NOMO-1 treated with dmso at 0.1 percent for 144 hours (cell line): ENCODE data around the gene ARMC5.
"Not testable (repeated sequence)": the region's sequence is repeated elsewhere in the genome, so short reads cannot be mapped to it uniquely, and the experiment has no call there.

ENCODE experiments used
- DNase-seq: peaks from one replicate; lab custom pipeline; 2025; ENCODE audit not compliant: unreplicated experiment; lab: John Stamatoyannopoulos, UW

Gene ARMC5, protein sequence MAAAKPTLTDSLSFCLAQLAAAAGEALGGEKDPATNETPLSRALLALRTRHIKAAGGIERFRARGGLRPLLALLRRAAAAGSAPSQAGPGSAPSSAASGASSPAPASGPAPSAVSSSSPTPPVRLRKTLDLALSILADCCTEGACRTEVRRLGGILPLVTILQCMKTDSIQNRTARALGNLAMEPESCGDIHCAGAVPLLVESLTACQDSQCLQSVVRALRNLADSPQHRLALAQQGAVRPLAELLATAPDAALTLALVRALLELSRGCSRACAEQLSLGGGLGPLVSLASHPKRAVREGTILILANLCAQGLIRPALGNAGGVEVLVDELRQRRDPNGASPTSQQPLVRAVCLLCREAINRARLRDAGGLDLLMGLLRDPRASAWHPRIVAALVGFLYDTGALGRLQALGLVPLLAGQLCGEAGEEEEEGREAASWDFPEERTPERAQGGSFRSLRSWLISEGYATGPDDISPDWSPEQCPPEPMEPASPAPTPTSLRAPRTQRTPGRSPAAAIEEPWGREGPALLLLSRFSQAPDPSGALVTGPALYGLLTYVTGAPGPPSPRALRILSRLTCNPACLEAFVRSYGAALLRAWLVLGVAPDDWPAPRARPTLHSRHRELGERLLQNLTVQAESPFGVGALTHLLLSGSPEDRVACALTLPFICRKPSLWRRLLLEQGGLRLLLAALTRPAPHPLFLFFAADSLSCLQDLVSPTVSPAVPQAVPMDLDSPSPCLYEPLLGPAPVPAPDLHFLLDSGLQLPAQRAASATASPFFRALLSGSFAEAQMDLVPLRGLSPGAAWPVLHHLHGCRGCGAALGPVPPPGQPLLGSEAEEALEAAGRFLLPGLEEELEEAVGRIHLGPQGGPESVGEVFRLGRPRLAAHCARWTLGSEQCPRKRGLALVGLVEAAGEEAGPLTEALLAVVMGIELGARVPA

DNA sequence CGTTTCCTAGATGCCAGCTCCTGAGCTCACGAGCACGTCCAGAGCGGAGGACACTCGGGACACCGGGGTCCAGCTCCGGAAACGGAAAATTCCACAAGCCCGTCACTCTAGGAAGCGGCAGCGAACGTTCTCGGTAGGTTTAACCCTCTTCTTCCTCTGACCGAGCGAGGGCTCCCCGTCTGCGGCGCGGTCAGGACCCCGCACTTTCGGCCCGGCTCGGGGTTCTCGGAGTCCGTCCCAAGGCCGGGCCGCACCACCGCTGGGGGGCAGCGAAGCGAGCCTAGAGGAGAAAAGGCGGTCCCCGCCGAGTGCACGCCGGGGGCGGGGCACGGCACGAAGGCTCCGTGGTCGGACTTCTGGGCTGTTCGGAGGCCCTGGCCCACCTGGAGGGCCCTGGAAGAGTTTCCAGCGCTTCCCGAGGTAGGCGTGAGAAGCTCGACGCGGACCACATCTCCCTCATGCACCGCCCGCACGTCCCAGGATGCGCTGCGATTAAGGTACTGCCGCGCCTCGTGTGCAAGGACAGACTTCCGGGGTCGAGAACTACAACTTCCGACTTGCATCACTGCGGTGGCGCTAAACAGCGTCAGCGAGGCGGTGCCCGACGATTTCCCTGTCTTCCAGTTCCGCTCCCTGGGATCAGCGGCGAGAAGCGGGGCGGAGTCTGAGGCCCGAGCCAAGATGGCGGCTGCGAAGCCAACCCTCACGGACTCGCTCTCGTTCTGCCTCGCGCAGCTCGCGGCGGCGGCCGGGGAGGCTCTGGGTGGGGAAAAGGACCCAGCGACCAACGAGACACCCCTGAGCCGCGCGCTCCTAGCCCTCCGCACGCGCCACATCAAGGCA is at the start of gene ARMC5:
TSS of gene ARMC5 (plus strand) at position 658 of the 843 bp plus-strand sequence. CDS start at position 682, 24 bp downstream.
- peak; percentile 98 for DNase-seq

DNA sequence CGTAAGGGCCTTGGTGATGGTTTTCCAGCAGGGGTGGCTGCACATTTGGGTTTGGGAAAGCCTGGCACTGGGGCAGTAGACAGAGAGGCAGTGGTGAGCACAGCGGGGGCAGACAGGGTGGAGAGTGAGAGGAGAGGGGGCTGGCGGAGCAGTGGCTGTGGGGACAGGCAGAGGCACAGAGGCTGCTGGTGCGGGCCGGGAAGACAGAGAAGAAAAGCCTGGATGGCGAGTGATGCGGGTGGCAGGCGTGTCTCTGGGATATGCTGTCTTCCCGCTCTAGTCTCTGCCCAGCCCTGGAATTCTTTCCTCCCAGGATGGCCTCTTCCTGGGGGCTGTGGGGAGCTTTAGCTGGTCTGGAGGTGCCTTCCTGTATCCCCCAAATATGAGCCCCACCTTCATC is 49.2 kb upstream of the ARMC5 start:
- DNase-seq: no peak

DNA sequence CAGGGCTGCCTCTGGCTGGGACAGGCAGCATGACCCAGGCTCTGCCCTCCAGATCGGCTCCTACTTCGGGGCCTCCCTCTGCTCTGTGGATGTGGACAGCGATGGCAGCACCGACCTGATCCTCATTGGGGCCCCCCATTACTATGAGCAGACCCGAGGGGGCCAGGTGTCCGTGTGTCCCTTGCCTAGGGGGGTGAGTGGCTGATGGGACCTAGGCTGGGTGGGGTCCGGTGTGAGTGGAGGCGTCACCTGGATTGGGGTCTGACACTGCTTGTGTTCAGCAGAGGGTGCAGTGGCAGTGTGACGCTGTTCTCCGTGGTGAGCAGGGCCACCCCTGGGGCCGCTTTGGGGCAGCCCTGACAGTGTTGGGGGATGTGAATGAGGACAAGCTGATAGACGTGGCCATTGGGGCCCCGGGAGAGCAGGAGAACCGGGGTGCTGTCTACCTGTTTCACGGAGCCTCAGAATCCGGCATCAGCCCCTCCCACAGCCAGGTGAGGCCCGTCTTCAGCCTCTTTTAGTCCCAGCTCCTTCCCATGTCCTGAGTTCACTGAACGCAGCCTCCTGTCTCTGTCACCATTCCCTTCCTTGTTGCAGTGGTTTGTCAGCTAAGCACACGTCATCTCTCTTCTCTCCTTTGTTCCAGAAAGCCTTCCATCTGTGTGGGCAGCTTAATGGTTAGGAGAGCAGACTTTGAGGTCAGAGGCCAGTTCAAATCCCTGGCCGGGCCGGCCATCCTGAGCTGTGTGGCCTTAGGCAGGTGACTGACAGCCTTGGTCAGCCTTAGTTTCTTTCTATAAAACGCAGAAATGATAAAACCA is 48.1 kb upstream of the ARMC5 start:
- DNase-seq: no peak

DNA sequence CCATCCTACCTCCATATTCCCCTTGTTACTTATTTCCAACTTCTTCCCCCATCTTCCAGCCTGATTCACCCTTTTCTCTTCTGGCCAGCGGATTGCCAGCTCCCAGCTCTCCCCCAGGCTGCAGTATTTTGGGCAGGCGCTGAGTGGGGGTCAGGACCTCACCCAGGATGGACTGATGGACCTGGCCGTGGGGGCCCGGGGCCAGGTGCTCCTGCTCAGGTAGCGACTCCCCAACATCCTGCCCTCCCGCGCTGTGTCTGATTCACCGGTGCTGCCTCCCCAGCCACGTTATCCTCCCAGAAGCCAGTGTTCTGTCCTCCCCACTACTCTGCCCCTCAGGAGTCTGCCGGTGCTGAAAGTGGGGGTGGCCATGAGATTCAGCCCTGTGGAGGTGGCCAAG is 46.6 kb upstream of the ARMC5 start:
- no peak for DNase-seq

DNA sequence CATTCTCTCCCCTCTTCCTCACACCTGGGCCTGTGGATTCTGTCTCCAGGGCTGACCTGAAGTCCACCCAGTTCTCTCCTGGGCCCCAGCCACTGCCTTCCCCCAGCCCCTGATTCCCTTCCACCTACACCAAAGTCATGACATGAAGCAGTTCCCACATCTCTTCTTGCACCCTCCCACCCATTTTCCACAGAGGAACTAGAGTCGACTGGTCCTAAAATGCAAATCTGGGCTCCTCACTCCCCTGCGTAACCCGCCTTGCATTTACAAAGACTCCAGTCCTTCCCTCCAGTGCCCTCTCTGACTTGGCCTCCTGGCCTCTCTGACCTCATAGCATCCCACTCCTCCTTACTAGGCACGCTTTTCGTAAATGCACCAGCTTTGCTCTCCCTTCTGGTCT is 45.9 kb upstream of the ARMC5 start:
- DNase-seq: no peak

DNA sequence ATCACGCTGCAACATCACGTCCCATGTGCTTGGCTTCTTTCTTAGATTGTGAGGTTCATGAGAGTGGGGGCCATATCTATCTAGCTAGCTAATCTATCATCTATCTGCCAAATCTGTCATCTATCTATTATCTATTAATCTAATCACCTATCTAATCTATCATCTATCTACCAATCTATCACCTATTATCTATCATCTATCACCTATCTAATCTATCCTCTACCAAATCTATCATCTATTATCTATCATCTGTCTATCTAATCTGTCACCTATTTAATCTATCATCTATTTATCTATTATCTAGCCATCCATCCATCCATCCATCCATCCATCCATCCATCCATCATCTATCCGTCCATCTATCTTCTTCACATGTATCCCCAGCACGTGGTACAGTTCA is 45.4 kb upstream of the ARMC5 start:
- DNase-seq: no peak

DNA sequence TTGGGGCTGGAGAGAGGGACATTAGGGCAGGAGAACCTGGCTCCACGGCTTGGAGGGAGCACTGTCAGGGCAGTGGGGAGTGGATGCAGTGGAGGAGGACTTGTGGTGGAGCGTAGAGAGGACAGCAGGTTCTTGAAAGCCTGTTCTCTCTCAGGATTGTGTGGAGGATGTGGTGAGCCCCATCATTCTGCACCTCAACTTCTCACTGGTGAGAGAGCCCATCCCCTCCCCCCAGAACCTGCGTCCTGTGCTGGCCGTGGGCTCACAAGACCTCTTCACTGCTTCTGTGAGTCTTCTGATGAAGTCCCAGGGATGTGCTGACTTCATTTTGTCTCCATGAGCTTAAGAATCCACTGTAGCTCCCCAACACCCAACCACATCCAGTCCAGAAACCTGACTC is 44.6 kb upstream of the ARMC5 start:
- DNase-seq: no peak

DNA sequence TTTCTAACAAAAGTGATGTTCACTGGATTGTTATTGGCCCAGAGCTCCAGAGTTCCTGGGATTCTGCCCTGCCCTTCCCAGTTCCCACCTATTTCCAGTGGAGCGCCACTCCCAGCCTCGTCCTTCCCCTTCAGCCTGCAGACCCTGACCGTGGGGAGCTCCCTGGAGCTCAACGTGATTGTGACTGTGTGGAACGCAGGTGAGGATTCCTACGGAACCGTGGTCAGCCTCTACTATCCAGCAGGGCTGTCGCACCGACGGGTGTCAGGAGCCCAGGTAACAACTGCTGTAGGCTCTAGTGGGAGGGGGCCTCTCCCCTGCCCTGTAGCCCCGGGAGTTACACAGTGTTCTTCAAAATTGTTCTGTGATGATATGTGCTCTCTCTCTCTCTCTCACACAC is 42.9 kb upstream of the ARMC5 start:
- no peak for DNase-seq

DNA sequence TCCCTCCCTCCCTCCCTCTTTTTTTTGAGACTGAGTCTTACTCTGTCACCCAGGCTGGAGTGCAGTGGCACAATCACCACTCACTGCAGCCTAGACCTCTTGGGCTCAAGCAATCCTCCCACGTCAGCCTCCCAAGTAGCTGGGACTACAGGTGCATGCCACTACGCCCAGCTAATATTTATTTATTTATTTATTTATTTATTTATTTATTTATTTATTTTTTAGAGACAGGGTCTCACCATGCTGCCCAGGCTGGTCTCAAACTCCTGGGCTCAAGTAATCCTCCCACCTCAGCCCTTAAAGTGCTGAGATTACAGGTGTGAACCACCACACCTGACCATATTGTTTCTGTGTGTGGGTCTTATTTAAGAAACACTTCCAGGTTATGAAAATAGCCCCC is 42.3 kb upstream of the ARMC5 start:
- DNase-seq: not testable (repeated sequence)

DNA sequence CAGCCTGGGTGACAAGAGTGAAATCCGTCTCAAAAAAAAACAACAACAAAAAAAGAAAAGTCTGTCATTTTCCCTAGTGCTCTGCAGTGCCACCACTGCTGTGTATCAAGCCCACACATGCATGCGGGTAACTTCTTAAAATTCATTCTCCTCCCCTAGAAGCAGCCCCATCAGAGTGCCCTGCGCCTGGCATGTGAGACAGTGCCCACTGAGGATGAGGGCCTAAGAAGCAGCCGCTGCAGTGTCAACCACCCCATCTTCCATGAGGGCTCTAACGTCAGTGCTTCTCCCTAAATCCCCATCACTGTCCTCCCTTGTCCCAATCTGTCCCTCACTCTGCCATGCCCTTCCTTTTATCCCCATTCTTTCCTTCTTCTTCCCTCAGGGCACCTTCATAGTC is 41.4 kb upstream of the ARMC5 start:
- no peak for DNase-seq

DNA sequence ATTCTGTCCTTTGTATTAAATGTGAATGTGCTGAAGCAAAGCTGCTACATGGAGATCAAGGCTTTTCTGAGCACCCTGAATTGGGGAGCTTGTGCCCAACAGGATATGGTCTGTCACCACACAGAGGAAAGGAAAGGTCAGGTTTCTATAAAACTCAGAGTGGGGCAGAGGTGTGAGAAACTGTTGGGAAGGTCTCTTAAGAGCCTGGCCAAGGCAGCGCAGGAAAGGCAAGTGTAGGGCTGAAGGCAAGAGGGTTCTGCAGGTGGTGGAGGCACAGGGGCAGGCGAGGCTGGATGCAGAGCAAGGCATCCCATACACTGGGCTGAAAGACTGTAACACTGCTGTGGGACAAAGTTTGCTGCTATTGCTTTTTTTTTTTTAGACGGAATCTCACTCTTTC is 39.3 kb upstream of the ARMC5 start:
- no peak for DNase-seq

DNA sequence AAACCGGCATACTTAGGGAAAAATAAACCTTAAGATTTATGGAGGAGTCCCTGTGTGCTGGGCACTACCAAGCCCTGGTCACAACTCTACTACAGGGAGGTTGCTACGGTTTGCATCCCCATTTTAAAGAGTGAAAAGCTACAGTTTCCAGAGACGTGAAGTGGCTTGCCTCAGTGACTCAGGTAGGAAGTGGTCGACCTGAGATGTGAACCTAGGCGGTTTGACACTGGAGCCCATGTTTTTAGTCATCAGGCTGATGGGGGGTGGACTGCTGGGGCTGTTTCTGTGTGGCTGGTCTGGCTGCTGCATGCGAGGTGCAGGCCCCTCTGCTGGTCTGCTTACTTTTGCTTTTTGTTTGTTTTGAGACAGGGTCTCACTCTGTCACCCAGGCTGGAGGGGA is 37.7 kb upstream of the ARMC5 start:
- DNase-seq: no peak

DNA sequence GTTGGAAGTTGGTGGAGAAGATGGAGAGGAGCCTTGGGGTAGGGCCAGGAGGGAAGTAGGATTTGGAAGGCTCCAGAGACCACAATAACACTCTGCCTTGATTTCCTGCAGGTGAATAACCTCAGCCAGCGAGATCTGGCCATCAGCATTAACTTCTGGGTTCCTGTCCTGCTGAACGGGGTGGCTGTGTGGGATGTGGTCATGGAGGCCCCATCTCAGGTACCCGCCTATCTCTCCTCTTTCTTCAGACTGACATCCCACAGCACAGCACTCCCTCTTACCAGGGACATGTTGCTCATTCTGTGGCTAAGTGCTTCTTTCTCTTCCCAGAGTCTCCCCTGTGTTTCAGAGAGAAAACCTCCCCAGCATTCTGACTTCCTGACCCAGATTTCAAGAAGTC is 36.1 kb upstream of the ARMC5 start:
- DNase-seq: no peak

DNA sequence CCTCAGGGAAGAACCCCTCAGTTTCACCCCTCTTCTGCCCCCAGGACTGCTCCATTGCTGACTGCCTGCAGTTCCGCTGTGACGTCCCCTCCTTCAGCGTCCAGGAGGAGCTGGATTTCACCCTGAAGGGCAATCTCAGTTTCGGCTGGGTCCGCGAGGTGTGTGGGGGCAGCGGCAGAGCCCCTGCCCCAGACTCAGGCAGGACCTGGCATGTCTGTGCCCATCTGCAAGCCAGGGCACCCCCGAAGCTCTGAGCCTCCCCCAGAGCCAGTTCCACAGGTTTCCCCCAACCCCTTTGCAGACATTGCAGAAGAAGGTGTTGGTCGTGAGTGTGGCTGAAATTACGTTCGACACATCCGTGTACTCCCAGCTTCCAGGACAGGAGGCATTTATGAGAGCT is 35.5 kb upstream of the ARMC5 start:
- no peak for DNase-seq

DNA sequence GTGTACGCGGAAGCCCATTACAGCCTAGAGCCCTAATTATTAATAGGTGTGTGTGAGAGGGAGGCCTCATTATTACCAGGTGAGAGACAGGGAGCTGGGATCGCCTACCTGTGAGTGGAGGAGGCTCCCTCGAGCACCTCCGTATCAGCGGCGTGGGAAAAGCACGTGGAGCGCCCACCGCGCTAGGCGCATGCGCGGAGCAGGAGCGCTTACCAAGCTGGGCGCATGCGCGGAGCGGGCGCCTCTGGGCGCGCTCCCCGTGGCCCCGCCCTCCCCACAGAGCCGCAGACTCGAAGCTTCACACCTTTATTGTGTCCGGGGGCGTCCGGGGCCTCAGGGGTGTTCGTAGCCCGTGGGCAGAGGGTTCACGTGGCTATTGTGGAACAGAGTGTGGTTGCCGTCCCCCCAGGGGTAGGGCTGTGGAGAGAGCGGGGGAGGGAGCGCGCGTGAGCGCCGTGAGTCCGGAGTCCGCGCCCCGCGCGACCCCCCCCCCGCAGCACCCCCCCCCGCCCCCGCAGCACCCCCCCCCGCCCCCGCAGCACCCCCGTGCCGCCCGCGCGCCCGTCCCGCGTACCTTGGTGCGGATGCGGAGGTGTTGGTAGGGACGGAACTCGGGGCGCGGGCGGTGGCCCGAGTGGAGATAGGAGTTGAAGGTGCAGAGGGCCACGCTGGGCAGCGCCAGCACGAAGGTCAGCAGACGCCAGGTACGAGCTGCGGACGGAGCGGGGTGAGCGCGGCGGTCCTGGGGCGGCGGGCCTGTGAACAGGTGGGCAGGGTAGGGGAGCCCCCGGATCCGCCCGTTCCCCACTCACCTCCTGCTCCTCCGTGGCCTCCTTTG is 31.6 kb upstream of the ARMC5 start:
- DNase-seq: no peak

DNA sequence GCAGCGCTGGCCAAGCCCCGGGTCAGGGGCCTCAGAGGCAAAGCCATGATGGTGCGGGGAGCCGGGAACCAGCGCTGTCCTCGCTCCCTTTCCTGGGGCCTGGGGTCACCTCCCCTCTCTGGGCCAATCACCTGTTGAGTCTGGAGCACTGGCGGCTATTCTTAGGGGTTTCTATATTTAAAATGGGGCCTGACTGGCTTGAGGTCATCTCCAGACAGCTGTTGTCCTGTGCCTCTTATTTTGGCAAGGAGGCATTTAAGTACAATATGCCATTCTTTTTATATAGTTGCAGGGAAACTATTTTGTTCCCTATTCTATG is 31.1 kb upstream of the ARMC5 start, which contains the start of gene COX6A2:
TSS of gene COX6A2 (minus strand) at position 82 of the 319 bp plus-strand sequence. CDS start at position 47, 35 bp downstream.
- no peak for DNase-seq

DNA sequence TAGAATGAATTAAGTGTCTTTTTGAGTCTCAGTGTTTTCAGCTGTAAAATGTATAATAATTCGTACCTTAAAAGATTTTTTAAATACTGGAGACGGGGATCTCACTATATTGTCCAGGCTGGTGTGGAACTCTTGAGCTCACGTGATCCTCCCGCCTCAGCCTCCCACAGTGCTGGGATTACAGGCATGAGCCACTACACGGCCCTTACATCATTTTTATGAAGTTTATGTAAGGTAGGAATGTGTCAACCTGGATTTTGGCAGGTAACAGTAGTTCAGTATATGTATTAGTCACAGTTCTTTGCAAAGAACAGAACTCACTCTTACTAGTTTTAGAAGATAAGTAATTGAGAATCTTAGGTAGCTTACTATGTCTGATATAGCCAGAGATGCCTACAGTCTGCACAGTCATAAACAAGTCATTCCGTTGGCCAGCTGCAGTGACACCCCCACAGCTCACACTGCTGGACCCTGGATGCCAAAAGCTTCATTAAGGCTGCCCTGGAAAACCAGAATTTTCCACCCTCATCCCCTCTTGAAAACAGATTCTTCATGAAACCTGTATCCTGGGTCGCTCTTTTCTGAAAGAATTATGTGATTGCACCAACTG is 30.6 kb upstream of the ARMC5 start:
- DNase-seq: no peak

DNA sequence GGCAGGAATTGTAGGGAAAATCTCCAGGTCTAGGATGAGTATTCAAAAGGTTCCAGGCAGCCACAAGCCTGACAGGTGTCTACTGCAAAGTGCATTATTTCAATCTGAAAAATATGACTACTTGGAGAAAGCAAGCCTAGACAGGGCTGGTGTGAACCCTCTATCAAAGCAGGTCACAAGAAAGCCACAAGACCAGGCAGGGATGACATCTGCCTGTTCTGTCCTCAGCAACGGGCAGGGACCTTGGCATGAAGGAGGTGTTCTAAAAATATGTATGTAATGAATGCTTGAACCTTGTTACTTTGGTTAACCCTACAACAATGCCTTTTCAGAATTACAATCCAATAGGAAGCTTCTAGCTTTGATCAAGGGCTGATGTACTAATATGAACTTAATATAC is 30.0 kb upstream of the ARMC5 start:
- DNase-seq: no peak

DNA sequence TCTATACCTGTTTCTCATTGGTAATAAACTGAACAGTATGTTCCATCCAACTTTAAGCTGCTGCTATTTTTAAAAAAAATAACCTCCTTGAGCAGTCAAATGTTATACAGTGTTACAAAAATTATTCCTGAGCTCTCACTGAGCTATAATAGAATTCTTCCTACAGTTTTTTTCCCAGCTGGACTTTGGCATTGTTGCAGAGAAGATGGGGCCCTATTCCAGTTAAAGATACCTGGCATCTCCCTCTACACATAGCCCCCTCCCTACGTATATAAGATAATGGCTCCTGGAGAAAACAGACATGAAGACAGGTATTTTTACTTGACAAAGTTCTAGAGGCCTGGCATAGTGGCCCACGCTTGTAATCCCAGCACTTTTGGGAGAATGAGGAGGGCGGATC is 29.5 kb upstream of the ARMC5 start:
- DNase-seq: no peak
